GM21529 (cell line): ENCODE results near the gene LENG8.
"Not testable (repeated sequence)": the region's sequence is repeated elsewhere in the genome, so short reads cannot be mapped to it uniquely, and the experiment has no call there.

Source experiments
- ATAC-seq: cut with Tn5 transposase; IDR thresholded peaks from one replicate; pipeline ENCODE4 v1.9.1; 2021; ENCODE audit not compliant: unreplicated experiment

Gene LENG8

DNA sequence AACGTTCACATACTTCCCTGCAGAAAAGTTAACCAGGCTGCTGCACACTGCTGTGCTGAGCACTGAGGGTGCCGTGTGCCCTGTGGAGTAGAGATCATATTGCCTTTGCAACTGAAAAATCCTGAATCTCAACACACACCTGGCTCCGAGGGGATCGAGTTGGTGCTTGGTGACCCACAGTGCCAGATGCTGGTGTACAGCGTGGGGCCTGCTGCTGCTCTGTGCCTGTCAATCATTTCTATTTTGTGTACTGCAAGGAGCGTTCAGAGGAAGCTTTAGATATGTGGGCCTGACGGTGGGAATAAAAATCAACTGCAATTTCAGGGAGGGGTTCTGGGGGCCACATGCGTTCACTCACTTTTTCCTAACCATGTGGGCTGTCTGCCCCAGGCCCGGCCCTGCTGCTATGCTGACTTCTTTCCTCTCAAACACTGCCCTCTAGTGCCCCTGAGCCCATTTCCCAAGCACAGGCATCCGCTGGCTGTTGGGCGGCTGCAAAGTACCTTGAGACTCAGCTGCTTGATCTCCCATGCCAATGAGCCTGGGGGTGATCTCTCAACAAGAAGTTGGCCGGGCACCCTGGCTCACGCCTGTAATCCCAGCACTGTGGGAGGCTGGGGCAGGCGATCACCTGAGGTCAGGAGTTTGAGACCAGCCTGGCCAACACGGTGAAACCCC lies 9.7 kb upstream of the LENG8 start:
- no peak for ATAC-seq

DNA sequence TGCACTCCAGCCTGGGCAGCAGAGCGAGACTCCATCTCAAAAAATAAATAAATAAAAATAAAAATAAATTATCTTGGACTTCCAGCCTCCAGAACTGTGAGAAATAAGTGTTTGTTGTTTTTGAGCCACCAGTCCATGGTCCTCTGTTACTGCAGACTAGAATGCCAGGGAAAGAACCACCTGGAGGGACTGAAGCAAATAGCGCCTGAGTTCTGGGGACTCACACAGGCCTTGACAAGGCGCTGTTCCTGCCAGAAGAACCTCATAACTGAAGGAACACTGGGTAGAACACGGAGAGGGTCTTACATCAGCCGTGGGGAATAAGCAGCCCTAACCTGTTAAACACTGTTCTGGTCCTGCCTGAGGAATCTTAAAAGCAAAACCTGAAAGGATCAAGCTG lies 8.4 kb upstream of the LENG8 start:
- no peak for ATAC-seq

DNA sequence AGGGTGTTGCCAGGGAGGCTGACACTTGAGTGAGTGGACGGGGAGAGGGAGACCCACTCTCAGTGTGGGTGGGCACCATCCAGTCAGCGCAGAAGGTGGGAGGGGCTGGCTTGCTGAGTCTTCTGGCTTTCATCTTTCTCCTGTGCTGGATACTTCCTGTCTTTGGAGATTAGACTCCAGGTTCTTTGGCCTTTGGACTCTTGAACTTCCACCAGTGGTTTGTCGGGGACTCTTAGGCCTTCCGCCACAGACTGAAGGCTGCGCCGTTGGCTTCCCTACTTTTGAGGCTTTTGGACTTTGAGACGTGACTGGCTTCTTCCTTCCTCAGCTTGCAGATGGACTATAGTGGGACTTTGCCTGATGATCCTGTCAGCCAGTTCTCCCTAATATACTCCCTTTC lies 4.3 kb upstream of the LENG8 start:
- ATAC-seq, result no peak

DNA sequence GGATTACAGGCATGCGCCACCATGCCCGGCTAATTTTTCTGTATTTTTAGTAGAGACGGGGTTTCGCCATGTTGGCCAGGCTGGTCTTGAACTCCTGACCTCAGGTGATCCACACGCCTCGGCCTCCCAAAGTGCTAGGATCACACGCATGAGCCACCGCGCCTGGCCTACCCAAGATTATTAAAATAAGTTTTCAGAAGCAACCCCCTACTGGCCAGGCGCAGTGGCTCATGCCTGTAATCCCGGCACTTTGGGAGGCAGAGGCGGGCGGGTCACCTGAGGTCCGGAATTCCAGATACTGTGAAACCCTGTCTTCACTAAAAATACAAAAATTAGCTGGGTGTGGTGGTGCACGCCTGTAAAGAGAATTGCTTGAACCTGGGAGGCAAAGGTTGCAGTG lies 2.6 kb upstream of the LENG8 start:
- not testable (repeated sequence) for ATAC-seq

- ATAC-seq, result peak; percentile 18
Observed at GRCh38 chr19:54448040-54448773, 792 bp upstream of the LENG8 start.

GRCh38 chr19:54449701-54450069 lies 686 bp downstream of the LENG8 start:
- ATAC-seq, result no peak

DNA sequence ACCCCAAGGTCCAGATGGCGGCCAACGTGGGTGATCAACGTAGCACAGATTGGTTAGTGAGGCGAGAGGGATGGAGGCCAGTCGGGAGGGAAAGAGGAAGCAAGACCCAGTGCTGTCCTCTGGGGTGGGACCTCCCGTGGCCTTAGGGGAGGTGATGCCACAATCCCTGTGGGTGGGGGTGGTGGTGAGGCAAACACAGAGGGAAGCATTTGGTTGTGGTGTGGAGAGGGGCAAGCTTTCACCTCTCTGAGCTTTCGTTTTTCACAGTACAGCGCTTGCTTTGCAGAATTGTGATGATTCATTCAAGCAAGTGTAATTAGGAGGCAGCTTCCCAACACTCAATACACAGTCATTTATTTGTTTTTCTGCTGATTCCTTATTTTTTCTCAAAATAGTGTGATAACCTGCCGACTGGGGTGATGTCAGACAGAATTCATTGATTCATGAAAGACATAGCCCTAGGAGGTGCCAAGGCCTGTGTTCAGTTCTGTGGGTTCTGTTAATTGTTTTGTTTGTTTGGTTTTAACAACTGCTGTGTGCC lies 2.4 kb downstream of the LENG8 start:
- no peak for ATAC-seq

GRCh38 chr19:54451997-54452396 lies 3.0 kb downstream of the LENG8 start:
- ATAC-seq, result no peak

DNA sequence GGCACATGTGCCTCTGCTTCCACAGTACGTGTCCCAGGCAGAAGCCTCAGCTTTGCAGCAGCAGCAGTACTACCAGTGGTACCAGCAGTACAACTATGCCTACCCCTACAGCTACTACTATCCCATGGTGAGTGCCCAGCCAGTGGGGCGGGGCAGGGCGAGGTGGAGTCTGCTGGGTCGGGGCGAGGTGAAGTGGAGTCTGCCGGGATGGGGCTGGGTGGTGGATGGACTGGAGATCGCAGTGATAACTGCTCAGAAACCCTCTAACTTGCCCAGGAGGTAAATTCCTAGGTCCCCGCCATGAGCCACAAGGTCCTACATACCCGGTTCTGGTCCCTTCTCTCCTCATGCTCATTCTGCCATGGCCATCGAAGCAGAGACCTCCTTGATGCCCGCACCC lies 3.6 kb downstream of the LENG8 start:
- ATAC-seq, result no peak

DNA sequence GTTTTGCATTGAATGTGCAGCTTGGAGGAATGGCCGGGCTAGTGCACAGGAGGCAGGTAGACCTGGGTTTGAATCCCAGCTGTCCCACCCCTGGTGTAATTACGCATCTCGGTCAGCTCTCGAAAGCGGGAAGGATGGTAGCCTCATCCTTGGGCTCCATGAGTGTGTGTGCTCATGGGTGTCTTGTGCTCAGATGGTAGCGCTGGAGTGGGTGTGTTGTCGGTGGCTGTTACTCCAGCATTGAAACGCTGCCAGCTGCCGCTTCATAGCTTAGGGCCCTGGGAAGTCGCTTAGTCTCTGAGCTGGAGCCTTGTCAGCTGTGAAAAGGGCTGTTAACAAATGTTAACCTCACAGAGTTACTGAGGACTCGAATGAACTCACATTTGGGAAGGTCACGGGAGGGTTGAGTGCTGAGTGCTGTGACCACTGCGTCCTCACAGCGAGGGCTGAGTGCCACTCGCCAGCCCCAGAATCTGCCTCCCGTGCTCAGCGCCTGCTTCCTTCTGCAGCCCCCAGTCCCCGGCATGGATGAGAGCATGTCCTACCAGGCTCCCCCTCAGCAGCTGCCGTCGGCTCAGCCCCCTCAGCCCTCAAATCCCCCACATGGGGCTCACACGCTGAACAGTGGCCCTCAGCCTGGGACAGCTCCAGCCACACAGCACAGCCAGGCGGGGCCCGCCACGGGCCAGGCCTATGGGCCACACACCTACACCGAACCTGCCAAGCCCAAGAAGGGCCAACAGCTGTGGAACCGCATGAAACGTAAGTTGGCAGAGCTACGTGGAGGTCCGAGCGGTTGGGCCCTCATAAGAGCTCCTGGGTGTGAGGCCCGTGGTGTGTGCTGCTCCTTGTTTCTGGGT lies 5.2 kb downstream of the LENG8 start:
- no peak for ATAC-seq

- no peak for ATAC-seq
Observed at GRCh38 chr19:54454781-54455675, 6.0 kb downstream of the LENG8 start.

DNA sequence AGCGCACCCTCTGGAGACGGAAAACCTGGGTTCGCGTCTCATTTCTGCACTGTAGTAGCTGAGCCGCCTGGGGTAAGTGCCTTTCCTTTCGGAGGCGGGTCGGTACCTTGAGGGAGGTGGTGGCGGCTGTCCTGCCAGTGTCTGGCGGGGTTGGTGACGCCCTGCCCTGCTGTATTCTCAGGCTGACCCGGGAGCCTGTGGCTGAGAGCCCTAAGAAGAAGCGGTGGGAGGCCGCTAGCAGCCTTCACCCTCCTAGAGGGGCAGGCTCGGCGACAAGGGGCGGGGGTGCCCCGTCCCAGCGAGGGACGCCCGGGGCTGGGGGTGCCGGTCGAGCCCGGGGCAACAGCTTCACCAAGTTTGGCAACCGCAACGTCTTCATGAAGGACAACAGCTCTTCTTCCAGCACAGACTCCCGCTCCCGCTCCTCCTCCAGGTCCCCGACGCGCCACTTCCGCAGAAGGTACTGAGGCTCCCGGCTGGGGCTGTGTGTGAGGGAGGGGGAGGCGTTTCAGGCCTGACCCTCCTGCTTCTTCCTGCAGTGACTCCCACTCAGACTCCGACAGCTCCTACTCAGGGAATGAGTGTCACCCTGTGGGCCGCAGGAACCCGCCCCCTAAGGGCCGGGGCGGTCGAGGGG lies 6.9 kb downstream of the LENG8 start:
- no peak for ATAC-seq

GRCh38 chr19:54456423-54457373 lies 7.7 kb downstream of the LENG8 start:
- ATAC-seq, result no peak

DNA sequence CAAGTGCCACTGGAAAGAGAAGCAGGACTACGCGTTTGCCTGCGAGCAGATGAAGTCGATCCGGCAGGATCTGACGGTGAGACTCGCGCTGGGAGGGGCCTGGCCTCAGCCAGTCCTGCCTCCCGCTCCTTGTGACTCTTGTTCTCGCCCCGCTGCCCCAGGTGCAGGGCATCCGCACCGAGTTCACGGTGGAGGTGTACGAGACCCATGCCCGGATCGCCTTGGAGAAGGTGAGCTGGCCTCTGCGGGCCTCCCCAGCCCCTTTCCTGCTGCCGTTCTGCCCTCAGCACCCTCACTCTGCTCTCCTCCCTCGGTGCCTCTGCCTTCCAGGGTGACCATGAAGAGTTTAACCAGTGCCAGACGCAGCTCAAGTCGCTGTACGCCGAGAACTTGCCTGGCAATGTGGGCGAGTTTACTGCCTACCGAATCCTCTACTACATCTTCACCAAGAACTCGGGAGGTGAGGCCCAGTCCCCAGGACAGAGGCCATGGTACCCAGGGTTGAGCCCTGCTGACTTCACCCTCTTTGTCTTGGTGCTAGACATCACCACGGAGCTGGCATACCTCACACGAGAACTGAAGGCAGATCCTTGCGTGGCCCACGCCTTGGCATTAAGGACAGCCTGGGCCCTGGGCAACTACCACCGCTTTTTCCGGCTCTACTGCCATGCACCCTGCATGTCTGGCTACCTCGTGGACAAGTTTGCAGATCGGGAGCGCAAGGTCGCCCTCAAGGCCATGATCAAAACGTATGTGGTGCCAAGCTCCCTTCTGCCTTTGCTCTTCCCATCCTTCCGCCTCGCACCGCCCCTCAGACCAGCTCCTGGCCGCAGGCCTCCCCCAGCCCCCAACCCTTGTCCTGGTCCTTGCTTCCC lies 9.0 kb downstream of the LENG8 start:
- no peak for ATAC-seq

DNA sequence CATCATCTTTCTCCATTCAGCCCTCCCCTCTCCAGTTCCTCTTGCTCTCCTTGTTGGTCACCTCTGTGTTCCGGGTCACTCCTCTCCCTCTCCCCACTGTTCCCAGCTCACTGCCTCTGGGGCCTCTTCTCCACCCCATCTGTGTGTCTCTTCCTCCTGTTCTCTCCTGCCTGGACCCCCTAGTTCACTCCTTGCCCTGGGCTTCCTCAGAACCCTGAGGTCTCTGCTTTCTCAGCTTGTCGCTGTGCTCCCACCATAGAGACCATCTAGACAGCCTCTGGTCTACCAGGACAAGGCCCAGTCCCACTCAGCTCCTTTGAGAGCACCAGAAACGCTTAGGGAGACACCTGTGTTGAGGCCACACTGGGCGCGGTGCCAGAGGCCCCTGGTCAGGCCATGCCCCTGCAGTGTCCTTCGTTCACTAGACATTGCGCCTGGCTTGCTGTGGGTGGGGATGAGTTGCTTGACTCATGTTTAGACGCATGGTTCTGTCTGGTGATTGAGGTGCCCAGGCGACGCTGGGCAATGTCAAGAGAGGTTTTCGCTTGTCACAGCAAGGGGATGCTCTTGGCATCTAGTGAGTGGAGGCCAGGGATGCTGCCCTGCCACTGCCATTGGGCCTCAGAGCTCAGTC lies 9.8 kb downstream of the LENG8 start:
- ATAC-seq, result no peak

DNA sequence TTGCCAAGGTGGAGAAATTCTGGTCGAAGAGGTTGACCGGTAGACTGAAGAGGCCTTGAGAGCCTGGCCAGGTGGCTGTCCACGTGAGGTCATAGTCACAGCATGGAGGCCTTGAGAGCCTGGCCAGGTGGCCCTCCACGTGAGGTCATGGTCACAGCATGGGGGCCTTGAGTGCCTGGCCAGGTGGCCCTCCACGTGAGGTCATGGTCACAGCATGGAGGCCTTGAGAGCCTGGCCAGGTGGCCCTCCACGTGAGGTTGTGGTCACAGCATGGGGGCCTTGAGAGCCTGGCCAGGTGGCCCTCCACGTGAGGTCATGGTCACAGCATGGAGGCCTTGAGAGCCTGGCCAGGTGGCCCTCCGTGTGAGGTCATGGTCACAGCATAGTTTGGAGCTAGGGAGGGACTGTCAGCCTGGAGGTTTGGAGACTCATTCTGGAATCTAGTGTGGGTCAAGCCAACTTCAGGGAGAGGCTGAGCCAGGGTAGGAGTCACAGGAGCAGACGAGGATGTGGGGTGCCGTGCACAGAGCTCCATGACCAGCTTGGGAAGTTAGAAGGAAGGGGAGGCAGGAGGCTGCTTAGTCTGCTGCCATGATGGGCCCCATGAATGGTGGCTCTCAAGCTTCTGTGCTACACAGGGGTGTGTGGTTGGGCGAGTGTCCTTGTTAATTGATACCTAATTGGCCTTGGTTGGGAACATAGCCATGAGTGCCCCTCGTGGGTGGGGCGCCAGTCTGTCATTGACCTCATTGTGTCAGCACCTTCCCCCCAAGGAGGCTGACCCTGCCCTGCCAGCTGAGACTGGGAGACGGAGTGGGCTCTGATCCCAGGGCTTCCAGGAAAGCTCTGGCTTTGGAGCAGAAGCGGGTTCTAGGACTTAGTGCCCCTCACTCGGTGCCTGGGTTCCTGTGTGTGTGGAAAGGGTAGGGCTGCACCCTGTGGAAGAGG lies 10.6 kb downstream of the LENG8 start:
- ATAC-seq, result no peak
